Stimulated activated CD4-positive, alpha-beta T cell treated with anti-CD3 and anti-CD28 coated beads, Interleukin-4, amount 100 ng/mL, for 48 hours (primary cell): ENCODE measurements around the gene TSPO2.
"Not testable (repeated sequence)": the region's sequence is repeated elsewhere in the genome, so short reads cannot be mapped to it uniquely, and the experiment has no call there.

Experiments
- DNase-seq, 2 donors: peaks; one replicate each; pipeline ENCODE4 v3.0.0-alpha.2; 2020; ENCODE audit warnings: low read depth in 2 of 2

Gene TSPO2, protein sequence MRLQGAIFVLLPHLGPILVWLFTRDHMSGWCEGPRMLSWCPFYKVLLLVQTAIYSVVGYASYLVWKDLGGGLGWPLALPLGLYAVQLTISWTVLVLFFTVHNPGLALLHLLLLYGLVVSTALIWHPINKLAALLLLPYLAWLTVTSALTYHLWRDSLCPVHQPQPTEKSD

DNA sequence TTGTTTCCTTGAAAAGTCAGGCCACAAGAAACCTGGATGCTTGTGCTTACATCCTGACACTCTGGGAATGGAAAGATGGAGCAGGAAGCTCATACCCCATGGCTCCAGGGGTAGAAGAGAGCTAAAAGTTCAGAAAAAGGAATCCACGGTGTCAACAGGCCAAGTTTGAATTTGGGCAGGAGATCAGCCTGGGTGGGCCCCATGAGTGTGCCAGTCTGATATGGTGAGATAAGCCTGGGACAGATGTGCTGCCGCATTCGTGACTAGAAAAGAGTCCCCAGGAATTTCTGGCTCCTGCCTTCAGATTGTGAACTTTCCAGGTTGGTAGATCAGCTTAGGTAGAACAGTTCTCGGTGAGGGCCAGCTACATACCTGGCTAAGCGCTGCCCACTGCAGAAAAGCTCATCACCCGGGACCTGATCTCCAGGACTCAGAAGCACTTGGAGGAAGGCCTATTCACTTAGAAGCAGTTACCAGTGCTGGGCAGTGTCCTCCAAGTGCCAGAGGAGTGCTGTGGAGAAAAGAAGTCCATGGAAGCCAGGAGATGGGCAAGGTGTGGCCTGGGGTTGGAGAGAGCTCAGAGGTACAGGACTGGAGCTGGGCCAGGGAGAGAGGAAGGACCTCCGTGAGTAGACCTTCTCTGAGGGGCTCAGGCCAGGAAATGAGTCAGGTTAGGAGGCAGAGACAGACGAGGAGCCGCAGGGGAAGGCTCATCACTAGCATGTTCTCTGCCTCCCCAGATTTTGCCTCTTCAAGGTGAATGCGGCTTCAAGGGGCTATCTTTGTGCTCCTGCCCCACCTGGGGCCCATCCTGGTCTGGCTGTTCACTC lies at the start of gene TSPO2:
TSPO2 (plus strand) TSS at position 242 of the 830 bp plus-strand sequence; CDS start at position 761, 519 bp downstream.
- no peak for DNase-seq

DNA sequence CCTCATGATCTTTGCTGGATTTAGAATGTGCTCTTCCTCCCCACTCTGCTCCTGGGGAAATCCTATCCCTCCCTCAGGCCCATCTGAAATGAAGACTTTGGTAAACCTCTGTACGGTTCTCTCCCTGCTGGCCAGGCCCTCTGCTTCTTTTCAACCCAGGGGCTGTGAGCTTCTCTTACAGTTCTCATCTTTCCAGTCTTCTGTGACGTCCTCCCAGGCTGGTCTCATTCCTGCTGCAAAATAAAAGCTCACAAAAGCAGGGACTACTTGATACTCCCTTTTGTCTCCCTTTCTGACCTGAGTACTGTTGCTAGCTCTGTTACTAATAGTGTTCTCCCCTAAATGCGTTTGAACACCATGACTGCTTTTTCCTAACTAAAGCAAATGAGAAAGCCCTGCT lies 49.5 kb upstream of the TSPO2 start:
- no peak for DNase-seq

DNA sequence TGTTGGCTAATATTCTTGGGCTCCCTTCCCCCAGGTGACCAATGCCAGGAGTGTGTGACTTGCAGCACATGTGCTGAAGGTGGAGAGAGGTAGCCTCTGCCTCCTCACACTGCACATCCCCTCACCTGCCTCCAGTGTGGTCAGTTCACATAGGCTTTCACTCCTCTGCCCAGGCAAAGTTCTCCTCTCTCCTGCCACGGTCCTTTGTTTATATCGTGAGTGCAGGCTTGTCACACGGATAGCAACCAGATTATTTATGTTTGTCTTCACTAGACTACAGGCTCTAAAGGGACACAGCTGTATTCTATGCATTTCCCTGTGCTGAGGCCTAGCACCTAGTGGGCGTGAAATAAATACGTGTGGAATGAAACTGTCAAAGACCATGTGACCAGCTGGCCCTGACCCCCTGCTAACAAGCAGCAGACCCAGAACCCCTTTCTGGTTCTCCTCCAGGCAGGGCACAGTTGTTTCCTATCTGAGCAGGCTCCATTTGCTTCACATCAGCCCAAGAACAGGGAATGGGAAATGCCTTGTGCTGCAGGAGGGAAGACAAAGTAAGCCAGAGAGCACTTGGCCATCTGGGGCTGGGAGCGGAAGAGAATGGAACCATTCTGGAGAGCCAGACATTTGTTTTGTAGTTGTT lies 45.6 kb upstream of the TSPO2 start:
- no peak for DNase-seq

DNA sequence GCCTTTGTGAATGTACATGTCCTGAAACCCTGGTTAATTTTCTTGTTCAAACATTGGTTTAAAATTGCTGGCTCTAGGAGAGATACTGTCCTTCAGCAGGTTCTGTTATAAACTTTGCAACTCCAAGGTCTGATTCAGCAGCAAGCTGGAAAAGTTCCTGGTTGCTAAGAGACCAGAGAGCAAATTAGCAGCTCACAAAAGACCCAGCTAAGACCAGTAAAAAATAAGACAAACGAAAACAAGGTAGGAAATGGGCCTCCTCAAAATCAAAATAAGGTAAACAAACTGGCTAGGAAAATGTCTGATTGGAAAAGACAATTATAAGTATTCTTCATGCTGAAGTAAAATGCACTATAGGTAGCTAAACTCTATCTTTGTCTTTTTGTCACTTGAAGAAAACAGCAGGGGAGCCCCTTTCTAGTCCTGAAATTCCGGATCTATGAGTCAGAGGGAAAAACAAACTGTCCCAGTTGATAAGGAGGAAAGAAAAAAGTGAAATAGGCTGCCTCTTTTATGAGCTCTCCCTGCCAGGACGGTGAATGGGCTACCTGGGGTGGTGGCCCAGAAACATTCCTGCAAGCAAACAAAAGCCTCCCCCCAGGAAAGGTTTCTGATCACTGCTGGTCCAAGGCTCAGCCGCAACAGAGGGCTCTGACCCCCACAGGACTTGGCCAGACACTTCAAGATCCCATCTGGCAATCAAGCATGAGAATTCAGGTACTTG lies 44.9 kb upstream of the TSPO2 start:
- no peak for DNase-seq

DNA sequence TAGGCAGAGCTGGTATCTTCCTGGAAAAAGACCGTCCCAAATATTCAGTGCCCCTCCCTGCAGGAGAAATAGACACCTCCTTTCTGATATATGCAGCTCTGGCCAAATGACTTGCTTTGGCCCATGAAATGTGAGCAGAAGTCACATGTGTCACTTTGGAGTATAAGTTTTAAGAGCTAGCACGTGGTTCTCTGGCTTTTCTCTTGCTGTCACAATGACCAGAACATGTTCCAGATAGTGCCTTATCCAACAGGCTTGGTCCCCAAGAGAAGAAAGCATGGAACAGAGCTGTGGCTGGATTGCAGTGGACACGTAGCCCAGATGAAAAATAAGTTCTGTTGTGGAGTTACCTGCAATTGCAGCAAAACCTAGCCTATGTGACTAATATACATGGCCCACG lies 43.6 kb upstream of the TSPO2 start:
- no peak for DNase-seq

DNA sequence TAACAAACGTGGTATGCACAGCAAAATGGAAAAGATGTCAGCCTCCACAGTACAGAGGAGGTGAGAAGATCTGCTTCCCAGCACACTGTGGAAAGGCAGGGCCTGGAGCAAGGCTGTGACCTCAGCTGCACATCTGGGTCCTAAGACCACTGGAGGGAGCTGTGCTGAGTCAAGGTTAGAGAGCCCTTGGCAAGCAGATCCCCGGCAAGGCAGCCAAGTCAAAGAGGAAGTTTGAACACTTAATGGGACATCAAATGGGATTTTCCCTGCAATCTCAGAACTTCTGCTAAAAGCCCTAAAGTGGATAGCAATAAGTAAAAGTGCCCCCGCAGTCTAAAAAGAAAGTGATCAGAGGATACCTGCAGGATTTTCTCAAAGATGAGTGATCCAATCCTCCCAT lies 42.7 kb upstream of the TSPO2 start:
- DNase-seq: no peak

DNA sequence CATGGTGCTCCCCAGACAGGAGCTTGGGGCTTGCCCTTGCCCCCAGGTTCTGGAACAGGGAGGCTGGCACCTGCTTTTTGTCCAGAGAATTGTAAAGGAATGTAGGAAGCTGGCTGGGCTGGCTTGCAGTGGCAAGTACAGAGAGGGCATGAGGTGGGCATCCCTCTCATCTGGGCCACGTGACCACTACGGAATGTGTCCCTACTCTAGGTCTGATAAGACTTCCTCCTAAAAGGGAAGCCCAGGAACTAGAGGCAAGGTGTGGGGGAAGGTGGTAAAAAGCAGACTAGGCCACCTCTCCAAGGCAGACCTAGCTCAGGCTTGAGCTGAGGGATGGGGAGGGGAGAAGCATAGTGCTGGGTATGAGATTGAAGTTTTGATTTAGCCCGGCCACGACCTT lies 42.0 kb upstream of the TSPO2 start:
- DNase-seq: no peak

DNA sequence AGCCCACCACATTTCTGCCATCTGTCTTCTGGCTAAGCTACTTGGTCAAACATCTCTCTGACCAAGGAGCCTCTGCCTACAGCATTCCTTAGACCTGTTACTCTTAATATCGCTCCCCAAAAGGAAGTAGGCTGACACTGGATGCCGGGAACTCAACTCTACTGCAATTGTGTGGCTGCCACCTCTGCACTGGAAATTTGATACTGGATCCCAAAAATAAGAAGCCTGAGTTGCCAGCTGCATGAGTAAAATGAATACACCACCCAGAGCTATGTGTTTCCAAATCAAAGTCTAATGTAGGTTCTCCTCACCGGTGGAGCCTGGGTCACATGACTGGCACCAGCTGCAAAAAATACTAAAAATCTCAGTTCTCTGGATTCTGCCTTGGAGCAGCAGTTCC lies 40.1 kb upstream of the TSPO2 start:
- DNase-seq: no peak

DNA sequence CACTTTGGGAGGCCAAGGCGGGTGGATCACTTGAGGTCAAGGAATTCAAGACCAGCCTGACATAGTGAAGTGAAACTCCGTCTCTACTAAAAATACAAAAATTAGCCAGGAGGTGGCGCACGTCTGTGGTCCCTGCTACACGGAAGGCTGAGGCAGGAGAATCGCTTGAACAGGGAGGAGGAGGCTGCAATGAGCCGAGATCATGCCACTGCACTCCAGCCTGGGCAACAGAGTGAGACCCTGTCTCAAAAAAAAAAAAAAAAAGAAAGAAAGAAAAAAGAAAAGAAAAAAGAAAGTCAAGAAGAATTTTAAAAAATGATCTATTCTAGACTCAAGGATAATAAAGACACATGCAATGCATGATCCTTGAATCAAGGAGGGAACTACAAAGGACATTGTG lies 36.0 kb upstream of the TSPO2 start:
- DNase-seq: peak; percentile 24 to 44

DNA sequence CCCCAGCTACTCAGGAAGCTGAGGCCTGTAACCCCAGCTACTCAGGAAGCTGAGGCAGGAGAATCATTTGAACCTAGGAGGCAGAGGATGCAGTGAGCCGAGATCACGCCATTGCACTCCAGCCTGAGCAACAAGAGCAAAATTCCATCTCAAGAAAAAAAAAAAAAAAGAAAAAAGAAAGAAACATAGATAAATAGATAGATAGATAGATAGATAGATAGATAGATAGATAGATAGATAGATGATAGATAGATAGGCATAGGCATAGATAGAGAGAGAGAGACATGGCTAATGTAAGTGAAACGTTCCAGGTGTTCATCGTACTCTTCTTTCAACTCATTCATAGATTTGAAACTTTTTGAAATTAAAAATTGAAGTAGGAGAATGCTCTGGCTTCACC lies 35.3 kb upstream of the TSPO2 start:
- not testable (repeated sequence) for DNase-seq

DNA sequence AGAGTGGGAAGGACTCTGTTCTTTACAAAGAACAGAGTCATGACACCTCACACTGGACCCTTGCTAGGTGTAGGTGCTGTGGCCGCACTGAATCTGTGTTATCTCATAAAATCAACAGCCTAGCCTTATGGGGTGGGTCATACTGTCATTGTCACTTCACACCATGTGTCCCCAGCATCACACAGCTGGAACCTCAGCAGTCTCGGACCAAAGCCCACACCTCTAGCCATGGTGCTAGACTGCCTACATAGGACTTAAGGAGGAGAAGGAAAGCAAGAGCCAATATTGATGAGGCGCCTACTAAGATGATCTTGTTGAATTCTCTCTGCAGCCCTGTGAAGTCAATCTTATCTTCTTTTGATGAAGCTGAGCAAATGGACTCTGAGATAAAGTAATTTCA lies 34.3 kb upstream of the TSPO2 start:
- no peak for DNase-seq

DNA sequence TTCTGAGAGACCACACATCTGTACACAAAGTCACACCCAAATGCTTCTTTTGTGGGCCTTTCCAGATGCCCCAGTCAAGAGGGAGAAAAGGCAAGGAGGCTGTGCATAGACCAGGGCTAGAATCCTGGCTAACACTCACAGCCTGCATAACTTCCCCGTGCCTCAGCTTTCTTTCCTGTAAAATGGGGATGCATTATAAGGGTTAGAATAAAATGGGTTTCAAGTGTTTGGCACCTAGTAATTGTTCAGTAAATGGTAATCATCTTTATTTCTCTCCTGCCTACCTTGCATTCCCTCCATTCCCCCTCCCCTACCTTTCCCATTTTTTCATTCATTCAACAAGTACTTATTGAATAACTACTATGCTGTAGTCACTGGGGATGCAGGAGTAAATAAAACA lies 32.6 kb upstream of the TSPO2 start:
- DNase-seq: no peak

DNA sequence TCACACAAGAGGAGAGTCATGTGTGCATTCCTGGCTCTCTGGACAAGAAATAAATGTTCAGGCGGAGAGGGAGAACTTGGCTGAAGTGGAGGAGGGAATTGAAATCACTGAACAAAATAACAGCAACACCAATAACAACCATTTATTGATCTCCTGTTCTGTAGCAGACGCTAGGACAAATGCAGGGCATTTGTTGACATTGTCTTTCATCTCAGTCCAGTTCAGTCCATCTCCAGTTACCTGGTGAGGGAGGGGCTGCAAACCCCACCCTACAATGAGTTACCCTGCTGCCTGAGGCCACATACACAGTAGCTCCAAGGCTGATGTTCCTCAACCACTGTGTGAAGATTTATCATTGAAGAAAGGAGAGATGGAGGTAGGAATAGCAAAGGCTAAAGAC lies 30.6 kb upstream of the TSPO2 start:
- no peak for DNase-seq

DNA sequence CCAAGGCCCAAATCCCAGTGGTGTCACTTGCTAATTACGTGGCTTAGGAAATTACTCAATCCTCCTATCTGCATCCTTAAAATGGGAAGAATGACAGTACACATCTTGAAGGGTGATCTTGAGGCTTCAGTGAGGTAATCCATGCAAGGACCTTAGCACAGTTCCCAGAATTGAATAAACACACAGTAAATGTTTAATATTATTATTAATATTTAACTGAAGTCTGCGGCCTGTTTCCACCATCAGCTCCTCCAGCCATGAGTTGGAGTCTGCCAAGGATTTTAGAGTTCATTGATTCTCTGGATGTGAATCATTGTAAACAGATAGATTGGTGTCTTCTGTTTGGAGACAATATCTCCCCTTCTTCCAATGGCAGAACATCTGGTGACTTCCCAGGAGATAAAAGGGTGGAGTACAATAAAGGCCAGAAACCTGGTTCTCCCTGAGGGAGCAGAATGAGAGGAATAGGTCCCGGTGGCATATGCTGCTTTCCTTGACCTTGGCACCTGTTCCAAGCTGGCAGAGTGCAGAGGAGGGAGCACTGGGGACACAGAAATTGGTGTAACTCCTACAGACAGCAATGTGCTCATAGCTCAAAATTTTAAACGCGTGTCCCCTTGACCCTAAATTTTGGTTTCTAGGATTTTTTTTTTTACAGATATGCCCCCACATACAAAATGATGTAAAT lies 28.7 kb upstream of the TSPO2 start:
- DNase-seq: no peak

DNA sequence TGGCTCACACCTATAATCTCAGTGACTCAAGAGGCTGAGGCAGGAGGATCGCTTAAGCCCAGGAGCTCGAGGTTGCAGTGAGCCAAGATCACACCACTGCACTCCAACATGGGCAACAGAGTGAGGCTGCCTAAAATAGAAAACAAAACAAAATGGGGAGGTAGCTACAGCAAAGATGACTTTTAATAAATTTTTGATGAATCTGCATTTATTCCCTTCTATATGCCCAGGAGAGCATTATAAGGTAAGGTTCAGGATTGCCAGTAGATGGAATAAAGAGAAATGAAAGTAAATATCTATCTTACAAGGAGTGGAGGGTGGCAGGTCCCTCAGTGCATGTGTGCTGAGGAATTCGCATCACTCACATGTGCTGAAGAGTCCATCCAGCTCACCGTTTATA lies 27.5 kb upstream of the TSPO2 start:
- DNase-seq: no peak

DNA sequence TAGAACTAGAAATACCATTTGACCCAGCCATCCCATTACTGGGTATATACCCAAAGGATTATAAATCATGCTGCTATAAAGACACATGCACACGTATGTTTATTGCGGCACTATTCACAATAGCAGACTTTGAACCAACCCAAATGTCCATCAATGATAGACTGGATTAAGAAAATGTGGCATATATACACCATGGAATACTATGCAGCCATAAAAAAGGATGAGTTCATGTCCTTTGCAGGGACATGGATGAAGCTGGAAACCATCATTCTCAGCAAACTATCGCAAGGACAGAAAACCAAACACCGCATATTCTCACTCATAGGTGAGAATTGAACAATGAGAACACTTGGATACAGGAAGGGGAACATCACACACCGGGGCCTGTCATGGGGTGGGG lies 26.4 kb upstream of the TSPO2 start:
- not testable (repeated sequence) for DNase-seq

DNA sequence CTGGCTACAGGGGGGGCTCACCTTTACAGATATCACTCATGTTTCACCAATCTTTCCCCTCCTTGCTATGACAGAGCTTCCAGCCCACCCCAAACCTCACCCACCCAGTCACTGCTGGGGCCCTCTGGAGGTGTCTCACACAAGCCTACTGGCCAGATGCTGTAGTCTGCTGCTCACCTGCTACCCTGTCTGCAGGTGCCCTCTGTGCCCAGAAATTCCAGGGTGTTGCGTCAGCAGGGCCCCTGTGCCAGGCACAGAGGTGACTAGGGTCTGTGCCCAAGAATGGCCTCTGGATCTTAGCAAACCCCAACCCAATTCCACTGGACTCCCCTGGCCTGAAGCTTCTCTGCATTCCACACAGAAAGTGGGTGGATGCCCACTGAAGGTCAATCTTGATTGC lies 24.6 kb upstream of the TSPO2 start:
- DNase-seq: no peak

DNA sequence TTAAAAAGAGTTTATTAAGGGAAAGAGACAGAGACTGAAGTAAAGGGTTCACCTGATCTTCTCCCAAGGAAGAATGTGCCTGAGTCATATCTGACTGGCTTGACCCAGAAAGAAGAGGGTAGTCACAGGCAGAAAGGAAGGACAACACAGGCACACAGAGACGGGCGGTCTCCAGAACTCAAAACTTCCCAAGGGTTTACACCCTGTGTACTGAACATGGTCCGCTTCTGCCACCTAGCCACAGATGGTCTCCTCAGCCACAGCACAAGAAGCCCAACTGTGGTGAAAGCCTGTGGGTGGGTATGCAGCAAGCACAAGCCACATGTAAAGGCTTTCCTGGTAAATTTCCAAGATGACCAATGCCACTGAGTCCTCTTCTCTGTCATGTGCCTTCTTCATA lies 20.4 kb upstream of the TSPO2 start:
- DNase-seq: no peak

DNA sequence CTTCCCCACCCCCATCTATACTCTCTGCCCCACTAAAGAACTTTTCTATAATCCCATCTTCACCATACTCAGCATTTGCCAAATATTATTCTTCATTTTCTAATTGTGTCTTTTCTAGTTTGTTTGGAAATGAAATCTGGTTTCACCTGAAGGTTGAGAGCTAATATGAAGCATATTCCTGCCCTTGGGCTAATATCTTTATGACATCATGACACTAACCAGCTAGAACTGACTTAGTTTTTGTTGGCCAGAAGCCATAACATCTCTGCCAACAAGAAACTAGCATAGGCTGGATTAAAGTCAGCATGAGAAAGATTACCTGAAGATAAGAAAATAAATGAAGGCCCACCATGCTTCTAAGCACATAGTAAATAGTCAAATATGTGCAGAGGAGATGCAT lies 20.0 kb upstream of the TSPO2 start:
- DNase-seq: no peak

DNA sequence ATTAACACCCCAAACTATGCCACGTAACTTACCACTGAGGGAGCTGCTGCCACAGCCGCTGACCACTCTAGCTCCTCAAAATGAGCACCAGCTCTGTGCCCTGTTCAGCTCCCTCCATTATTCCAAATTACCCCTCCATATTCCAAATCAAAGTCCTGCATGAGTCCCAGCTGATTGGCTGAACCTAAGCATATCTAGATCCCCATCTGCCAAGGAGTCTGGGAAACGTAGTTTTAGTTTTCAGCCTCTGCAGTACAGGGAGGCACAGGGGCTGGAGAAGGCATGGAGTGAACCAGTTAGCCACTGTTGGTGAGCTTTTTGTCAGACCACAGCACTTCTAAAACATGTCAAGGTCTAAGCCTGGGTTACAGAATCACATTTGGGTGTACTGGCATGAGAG lies 19.2 kb upstream of the TSPO2 start:
- no peak for DNase-seq

DNA sequence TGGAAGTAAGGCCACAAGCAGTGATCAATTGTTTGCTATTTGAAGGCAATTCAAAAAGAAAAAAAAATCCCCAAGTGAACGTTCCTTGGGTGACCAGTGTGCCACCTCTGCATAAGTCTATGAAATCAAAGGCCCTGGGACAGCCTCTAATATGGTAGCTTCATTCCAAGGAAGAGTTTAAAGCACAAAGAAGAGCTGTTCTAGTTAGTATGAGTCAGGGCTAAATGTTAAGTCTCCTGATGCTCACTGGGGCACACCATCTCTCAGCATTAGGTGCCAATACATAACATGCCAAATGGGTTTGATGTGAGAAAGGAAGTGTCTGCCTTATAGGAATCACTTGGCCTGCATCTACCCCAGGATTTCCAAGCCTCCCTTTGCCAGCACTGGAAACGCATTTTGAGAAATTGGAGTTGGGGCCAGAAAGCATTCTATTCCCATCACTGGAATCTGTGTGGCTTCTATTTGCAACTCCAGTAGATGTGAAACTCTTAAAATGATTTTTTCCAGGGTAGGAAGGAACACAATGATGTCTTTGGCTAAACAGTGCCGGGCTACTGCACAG lies 16.2 kb upstream of the TSPO2 start:
- no peak for DNase-seq

DNA sequence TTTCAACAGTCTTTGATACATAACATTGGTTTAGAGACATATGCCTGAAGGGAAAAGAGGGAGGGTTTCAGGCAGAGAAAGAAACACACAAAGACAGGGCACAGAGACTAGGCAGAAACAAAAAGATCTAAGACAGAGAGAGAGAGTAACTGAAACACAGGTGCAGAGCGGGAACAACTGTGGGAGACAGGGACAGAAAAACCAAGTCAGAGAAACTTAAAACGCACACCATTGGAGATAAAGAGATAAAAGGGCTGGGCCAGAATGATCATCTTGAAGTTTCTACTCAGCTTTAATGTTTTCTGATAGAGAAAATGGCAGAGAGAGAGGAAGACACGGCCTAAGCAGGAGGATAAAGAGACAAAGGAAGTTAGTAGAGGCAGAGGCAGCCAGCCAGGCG lies 15.0 kb upstream of the TSPO2 start:
- no peak for DNase-seq
